GM12878 (cell line): Measurements from ENCODE around the gene ANKRD13D. TPM values are rescaled to one million over a fixed set of nuclear protein-coding genes. Genes with fewer than 3 reads are reported as not detected.

Source experiments
- CBX3 ChIP-seq: fragments of 200-600 bp; sonication (generic); IDR thresholded peaks from 2 replicates; pipeline ENCODE4 v1.6.1; 2016; ENCODE audit warnings: low read depth, borderline replicate concordance
- CBX5 ChIP-seq: sonication (generic); IDR thresholded peaks from 2 replicates; pipeline ENCODE4 v1.6.1; 2016; ENCODE audit warnings: low read depth, moderate library complexity, mild to moderate bottlenecking, inconsistent platforms
- EP300 ChIP-seq, 2 experiments: fragments of 150-350 bp in 1 of 2; IDR thresholded peaks; 2 replicates each; pipeline ENCODE4 v1.6.1; 2011 to 2012; ENCODE audit warnings: low read depth in 2 of 2, low read length in 2 of 2, borderline replicate concordance in 1 of 2, improper control_type of control experiment in 1 of 2, inconsistent platforms in 1 of 2; ENCODE audit not compliant: control insufficient read depth in 1 of 2
- ETV6 ChIP-seq, 2 experiments: fragments of 450-650 bp in 1 of 2; IDR thresholded peaks in 1 of 2; conservative IDR thresholded peaks in 1 of 2; 2 replicates each; pipeline ENCODE4 v1.6.1; 2014; ENCODE audit warnings: antibody characterized with exemption in 1 of 2, borderline replicate concordance in 1 of 2, low read depth in 1 of 2, mild to moderate bottlenecking in 1 of 2, moderate library complexity in 1 of 2
- HDAC6 ChIP-seq: fragments of 200-600 bp; sonication (generic); IDR thresholded peaks from one replicate; pipeline ENCODE4 v1.8.0; 2017; ENCODE audit warnings: antibody characterized with exemption; ENCODE audit not compliant: unreplicated experiment
- MEF2B ChIP-seq: fragments of 450-650 bp; IDR thresholded peaks from 2 replicates; pipeline ENCODE4 v1.6.1; 2018; ENCODE audit warnings: mild to moderate bottlenecking, moderate library complexity; ENCODE audit not compliant: partially characterized antibody, poor library complexity, severe bottlenecking
- NFYB ChIP-seq: IDR thresholded peaks from 2 replicates; pipeline ENCODE4 v1.6.1; 2011; ENCODE audit warnings: low read depth, mild to moderate bottlenecking, low read length, improper control_type of control experiment, moderate library complexity; ENCODE audit not compliant: insufficient read depth
- NR2F1 ChIP-seq: fragments of 450-650 bp; conservative IDR thresholded peaks from 2 replicates; pipeline ENCODE4 v1.6.1; 2017; ENCODE audit warnings: mild to moderate bottlenecking
- SMARCA5 ChIP-seq: fragments of 450-650 bp; IDR thresholded peaks from 2 replicates; pipeline ENCODE4 v1.6.1; 2017; ENCODE audit warnings: mild to moderate bottlenecking
- SP1 ChIP-seq: IDR thresholded peaks from one replicate; pipeline ENCODE4 v1.6.1; 2011; ENCODE audit warnings: low read depth, low read length
- SREBF1 ChIP-seq: IDR thresholded peaks from 2 replicates; pipeline ENCODE4 v1.6.1; 2012; ENCODE audit warnings: mild to moderate bottlenecking, low read length
- SREBF2 ChIP-seq: IDR thresholded peaks from 2 replicates; pipeline ENCODE4 v1.6.1; 2012; ENCODE audit warnings: mild to moderate bottlenecking, low read length
- STAT3 ChIP-seq: IDR thresholded peaks from 2 replicates; pipeline ENCODE4 v1.6.1; 2011; ENCODE audit warnings: low read depth, low read length, improper control_type of control experiment
- SUZ12 ChIP-seq: fragments of 200-600 bp; sonication (generic); IDR thresholded peaks from one replicate; pipeline ENCODE4 v1.6.1; 2018; ENCODE audit warnings: antibody characterized with exemption, mild to moderate bottlenecking; ENCODE audit not compliant: unreplicated experiment
- polyA plus RNA-seq, 11 experiments: library from polyadenylated mRNA; depleted of rRNA in 4 of 11; unstranded in 6 of 11; stranded (reverse) in 5 of 11; fragments of >200 nt; fragmentation: Nextera tagmentation in 4 of 11; fragmentation: Illumina TruSeq in 1 of 11; extraction: Ambion mirVana in 4 of 11; extraction: Trizol in 1 of 11; gene quantifications; 1 replicate in 1 of 11; 2 replicates in 10 of 11; pipeline versions ENCODE4 v1.2.1 to v1.2.3, GENCODE V29; 2011 to 2016; ENCODE audit warnings: inconsistent platforms in 2 of 11, missing spikeins in 2 of 11, low read depth in 1 of 11
- total RNA-seq, 4 experiments: library from RNA; depleted of rRNA in 3 of 4; stranded (reverse); fragments of >200 nt in 3 of 4; fragmentation: Illumina TruSeq in 1 of 4; extraction: Trizol in 1 of 4; gene quantifications; 2 replicates each; pipeline versions ENCODE4 v1.2.1 to v1.2.3, GENCODE V29; 2013 to 2021
- TF ChIP-seq, protein P1 (sequence below): IDR thresholded peaks from 2 replicates; pipeline ENCODE4 v1.6.1; 2012; ENCODE audit warnings: low read length, inconsistent platforms
- TF ChIP-seq, protein P2 (sequence below): fragments of 450-650 bp; IDR thresholded peaks from 2 replicates; pipeline ENCODE4 v1.6.1; 2017; ENCODE audit warnings: borderline replicate concordance

The ANKRD13D gene
- total and polyA plus RNA-seq, 10 of the 15 experiments (the other 5 are each of a cell fraction or from before 2014, with no cell fraction given) = 2.0 to 56.2 (median 21.4) TPM

DNA sequence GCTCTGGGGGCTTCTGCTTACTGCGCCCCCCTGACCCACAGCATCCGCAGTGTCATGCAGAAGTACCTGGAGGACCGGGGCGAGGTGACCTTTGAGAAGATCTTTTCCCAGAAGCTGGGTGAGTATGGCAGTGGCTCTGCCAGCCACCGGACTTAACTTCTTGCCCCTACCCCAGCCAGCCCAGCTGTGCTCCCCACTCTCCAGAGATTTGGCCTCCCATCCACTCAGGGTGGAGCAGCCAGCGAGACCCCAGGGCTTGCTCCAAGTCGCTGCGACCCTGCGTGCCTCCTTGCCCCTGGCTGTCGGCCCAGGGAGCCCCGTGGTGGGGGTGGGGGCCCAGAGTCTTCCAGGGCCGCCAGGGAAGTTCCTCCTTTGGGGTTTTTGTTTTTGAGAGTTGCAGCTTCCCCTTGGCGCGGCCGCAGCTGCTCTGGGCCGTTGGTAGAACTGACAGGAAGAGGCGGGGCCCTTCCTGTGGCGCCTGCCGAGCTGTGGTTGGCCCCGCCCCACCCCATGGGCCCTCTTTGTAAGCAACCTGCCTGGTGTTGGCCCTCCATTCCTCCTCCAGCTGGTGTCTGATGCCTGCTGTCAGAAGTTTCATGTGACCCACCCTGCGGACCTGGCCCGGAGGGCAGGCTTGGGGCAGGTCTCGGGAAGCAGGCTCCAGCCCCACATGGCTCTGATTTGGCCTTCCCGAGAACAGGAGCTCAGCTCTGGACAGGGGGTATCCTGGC is 11.7 kb upstream of the ANKRD13D start (continued):
- TF ChIP-seq, protein P1, sequence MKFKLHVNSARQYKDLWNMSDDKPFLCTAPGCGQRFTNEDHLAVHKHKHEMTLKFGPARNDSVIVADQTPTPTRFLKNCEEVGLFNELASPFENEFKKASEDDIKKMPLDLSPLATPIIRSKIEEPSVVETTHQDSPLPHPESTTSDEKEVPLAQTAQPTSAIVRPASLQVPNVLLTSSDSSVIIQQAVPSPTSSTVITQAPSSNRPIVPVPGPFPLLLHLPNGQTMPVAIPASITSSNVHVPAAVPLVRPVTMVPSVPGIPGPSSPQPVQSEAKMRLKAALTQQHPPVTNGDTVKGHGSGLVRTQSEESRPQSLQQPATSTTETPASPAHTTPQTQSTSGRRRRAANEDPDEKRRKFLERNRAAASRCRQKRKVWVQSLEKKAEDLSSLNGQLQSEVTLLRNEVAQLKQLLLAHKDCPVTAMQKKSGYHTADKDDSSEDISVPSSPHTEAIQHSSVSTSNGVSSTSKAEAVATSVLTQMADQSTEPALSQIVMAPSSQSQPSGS = no peak
- TF ChIP-seq NR2F1 (peak; percentile 59; the same call in 1 of the 2 replicates), SREBF1 (0 out of 2 replicates have a peak, but pooled peaks have one; percentile 33), ETV6 (conservative IDR thresholded peaks at IDR 0.05 in 1 of 2, IDR thresholded peaks at IDR 0.05 in 1 of 2; ENCODE audit: borderline replicate concordance in 1 of 2, low read depth in 1 of 2) (peak in 1 of 2 experiments; percentile 74; a peak in 2 of 4 replicates), SP1 (no peak), MEF2B (peak; percentile 73), SREBF2 (no peak), STAT3 (no peak), HDAC6 (no peak), CBX5 (no peak), CBX3 (no peak), NFYB (no peak), SMARCA5 (peak; percentile 60), EP300 (IDR thresholded peaks at IDR 0.05; ENCODE audit: borderline replicate concordance in 1 of 2, control insufficient read depth in 1 of 2, low read depth in 2 of 2, low read length in 2 of 2) (peak; percentile 48 to 76; a peak in 3 of 4 replicates), SUZ12 (no peak)
- TF ChIP-seq, protein P2, sequence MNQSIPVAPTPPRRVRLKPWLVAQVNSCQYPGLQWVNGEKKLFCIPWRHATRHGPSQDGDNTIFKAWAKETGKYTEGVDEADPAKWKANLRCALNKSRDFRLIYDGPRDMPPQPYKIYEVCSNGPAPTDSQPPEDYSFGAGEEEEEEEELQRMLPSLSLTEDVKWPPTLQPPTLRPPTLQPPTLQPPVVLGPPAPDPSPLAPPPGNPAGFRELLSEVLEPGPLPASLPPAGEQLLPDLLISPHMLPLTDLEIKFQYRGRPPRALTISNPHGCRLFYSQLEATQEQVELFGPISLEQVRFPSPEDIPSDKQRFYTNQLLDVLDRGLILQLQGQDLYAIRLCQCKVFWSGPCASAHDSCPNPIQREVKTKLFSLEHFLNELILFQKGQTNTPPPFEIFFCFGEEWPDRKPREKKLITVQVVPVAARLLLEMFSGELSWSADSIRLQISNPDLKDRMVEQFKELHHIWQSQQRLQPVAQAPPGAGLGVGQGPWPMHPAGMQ = no peak
